Fibroblast of lung (primary cell): ENCODE data around the gene EMB. TPM values are rescaled to one million over a fixed set of nuclear protein-coding genes. Genes with fewer than 3 reads are reported as not detected.
"Not testable (repeated sequence)": the region's sequence is repeated elsewhere in the genome, so short reads cannot be mapped to it uniquely, and the experiment has no call there.

ENCODE experiments used
- DNase-seq, 2 donors: peaks; one replicate each; pipeline versions ENCODE4 v3.0.0 to v3.0.0-alpha.2; 2010; ENCODE audit warnings: low read depth in 2 of 2
- H2AFZ ChIP-seq: 2 replicates; pipeline ENCODE4 v1.5.1; 2012; ENCODE audit warnings: low read length, control low read depth, inconsistent platforms
- H3K27ac ChIP-seq: 2 replicates; pipeline ENCODE4 v1.5.1; 2011; ENCODE audit warnings: low read length, control low read depth; ENCODE audit not compliant: insufficient read depth
- H3K27me3 ChIP-seq: 2 replicates; pipeline ENCODE4 v1.5.1; 2011; ENCODE audit warnings: mild to moderate bottlenecking, low read length; ENCODE audit not compliant: control insufficient read depth, insufficient read depth
- H3K36me3 ChIP-seq: 2 replicates; pipeline ENCODE4 v1.5.1; 2011; ENCODE audit warnings: low read length; ENCODE audit not compliant: control insufficient read depth, insufficient read depth
- H3K4me1 ChIP-seq: 2 replicates; pipeline ENCODE4 v1.5.1; 2011; ENCODE audit warnings: low read length; ENCODE audit not compliant: control insufficient read depth, insufficient read depth; ENCODE audit errors: extremely low read depth
- H3K4me2 ChIP-seq: 2 replicates; pipeline ENCODE4 v1.5.1; 2011; ENCODE audit warnings: low read length, control low read depth; ENCODE audit not compliant: insufficient read depth; ENCODE audit errors: extremely low read depth
- H3K4me3 ChIP-seq, 4 experiments: fragments of 200-600 bp in 1 of 4; sonication (generic) in 1 of 4; replicated peaks in 1 of 4; 2 replicates each; pipeline ENCODE4 v1.5.1; 2011 to 2016; ENCODE audit warnings: low read length in 4 of 4, low read depth in 3 of 4, mild to moderate bottlenecking in 3 of 4, control low read depth in 2 of 4, inconsistent platforms in 1 of 4, mixed read lengths in 1 of 4; ENCODE audit not compliant: insufficient read depth in 1 of 4; ENCODE audit errors: control extremely low read depth in 1 of 4
- H3K79me2 ChIP-seq: 2 replicates; pipeline ENCODE4 v1.5.1; 2012; ENCODE audit warnings: mild to moderate bottlenecking, low read length, inconsistent platforms; ENCODE audit not compliant: control insufficient read depth, insufficient read depth
- H3K9ac ChIP-seq: 2 replicates; pipeline ENCODE4 v1.5.1; 2011; ENCODE audit warnings: mild to moderate bottlenecking, low read length, control low read depth; ENCODE audit not compliant: insufficient read depth
- H3K9me3 ChIP-seq: 2 replicates; pipeline ENCODE4 v1.5.1; 2012; ENCODE audit warnings: low read depth, low read length; ENCODE audit not compliant: control insufficient read depth, insufficient read depth
- H4K20me1 ChIP-seq: 2 replicates; pipeline ENCODE4 v1.5.1; 2011; ENCODE audit warnings: low read length; ENCODE audit not compliant: control insufficient read depth, insufficient read depth; ENCODE audit errors: extremely low read depth
- EZH2 ChIP-seq: IDR thresholded peaks from 2 replicates; pipeline ENCODE4 v1.5.1; 2012; ENCODE audit warnings: low read length, control low read depth, mild to moderate bottlenecking; ENCODE audit errors: missing control alignments
- polyA plus RNA-seq, 2 donors: library from polyadenylated mRNA; depleted of rRNA in 1 of 2; stranded (reverse) in 1 of 2; unstranded in 1 of 2; fragments of >200 nt; gene quantifications; 2 replicates each; pipeline ENCODE4 v1.2.1, GENCODE V29; 2011 to 2012; ENCODE audit warnings: missing spikeins in 1 of 2
- total RNA-seq: library from RNA; depleted of rRNA; stranded (reverse); fragments of >200 nt; gene quantifications from 2 replicates; pipeline ENCODE4 v1.2.1, GENCODE V29; 2014
- TF ChIP-seq, protein P1 (sequence below), 2 donors: IDR thresholded peaks in 1 of 2; conservative IDR thresholded peaks in 1 of 2; 1 replicate in 1 of 2; 2 replicates in 1 of 2; pipeline ENCODE4 v1.5.1; 2011 to 2012; ENCODE audit warnings: low read length in 2 of 2, control low read depth in 1 of 2, inconsistent platforms in 1 of 2, low read depth in 1 of 2, mild to moderate bottlenecking in 1 of 2

EMB gene
- total and polyA plus RNA-seq, 2 donors (not counting 1 experiment from before 2014, with no cell fraction given), result 5.5 to 11.6 TPM

- no peaks in the 10 kb centered on the region for H3K4me1 ChIP-seq
- no peaks in the 10 kb centered on the region for H3K36me3 ChIP-seq
- H3K9ac ChIP-seq, result no peak overlapping the region
- H4K20me1 ChIP-seq, result no peaks in the 10 kb centered on the region
- no peak for DNase-seq
- H3K27me3 ChIP-seq, result no peaks in the 10 kb centered on the region
- no peak overlapping the region for H3K27ac ChIP-seq
- H3K4me3 ChIP-seq, result no peak overlapping the region
- no peak overlapping the region for H2AFZ ChIP-seq
- no peaks in the 10 kb centered on the region for H3K9me3 ChIP-seq
- H3K79me2 ChIP-seq, result no peaks in the 10 kb centered on the region
- H3K4me2 ChIP-seq, result no peak overlapping the region
- TF ChIP-seq, protein P1, sequence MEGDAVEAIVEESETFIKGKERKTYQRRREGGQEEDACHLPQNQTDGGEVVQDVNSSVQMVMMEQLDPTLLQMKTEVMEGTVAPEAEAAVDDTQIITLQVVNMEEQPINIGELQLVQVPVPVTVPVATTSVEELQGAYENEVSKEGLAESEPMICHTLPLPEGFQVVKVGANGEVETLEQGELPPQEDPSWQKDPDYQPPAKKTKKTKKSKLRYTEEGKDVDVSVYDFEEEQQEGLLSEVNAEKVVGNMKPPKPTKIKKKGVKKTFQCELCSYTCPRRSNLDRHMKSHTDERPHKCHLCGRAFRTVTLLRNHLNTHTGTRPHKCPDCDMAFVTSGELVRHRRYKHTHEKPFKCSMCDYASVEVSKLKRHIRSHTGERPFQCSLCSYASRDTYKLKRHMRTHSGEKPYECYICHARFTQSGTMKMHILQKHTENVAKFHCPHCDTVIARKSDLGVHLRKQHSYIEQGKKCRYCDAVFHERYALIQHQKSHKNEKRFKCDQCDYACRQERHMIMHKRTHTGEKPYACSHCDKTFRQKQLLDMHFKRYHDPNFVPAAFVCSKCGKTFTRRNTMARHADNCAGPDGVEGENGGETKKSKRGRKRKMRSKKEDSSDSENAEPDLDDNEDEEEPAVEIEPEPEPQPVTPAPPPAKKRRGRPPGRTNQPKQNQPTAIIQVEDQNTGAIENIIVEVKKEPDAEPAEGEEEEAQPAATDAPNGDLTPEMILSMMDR (conservative IDR thresholded peaks at IDR 0.05 in 1 of 2, IDR thresholded peaks at IDR 0.05 in 1 of 2; ENCODE audit: low read depth in 1 of 2, low read length in 2 of 2), result no peak
- no peak for TF ChIP-seq EZH2
These were observed 22.0 kb upstream of the EMB start for GRCh38 chr5:50463047-50463446.

GRCh38 chr5:50462579-50462978 lies 21.5 kb upstream of the EMB start:
- H3K36me3 ChIP-seq, H3K27ac ChIP-seq, H2AFZ ChIP-seq, H3K4me2 ChIP-seq, DNase-seq, H3K4me3 ChIP-seq, H3K9ac ChIP-seq, H3K9me3 ChIP-seq, H3K27me3 ChIP-seq, H3K79me2 ChIP-seq, H3K4me1 ChIP-seq, H4K20me1 ChIP-seq: not testable (repeated sequence)

GRCh38 chr5:50458372-50458771 lies 17.3 kb upstream of the EMB start:
- not testable (repeated sequence) for H3K4me3 ChIP-seq, H2AFZ ChIP-seq, H3K4me1 ChIP-seq, H3K27ac ChIP-seq, H3K27me3 ChIP-seq, H4K20me1 ChIP-seq, H3K36me3 ChIP-seq, H3K79me2 ChIP-seq, H3K9me3 ChIP-seq, H3K9ac ChIP-seq, H3K4me2 ChIP-seq, DNase-seq

DNA sequence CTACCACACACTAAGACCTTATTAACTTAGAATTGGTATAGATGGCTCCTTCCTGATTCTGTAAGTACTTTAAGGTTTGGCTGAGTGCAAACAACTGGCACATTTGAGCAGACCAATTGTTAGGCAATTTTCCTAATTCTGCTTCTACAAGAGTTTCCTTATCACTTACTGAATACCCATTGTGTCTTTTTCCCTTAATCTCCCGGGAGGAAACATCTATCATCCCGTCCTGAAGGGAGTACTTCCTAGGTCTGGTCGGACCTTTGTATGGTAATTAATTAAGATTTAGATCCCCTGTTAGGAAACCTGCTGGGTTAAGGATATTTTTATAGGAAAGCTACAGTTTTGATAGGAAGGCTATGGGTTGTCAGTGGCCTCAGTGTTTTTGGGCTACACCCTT lies 8.2 kb upstream of the EMB start:
- H3K4me3 ChIP-seq, H2AFZ ChIP-seq, H3K27ac ChIP-seq, H3K4me1 ChIP-seq, H3K9me3 ChIP-seq, H3K4me2 ChIP-seq, H3K79me2 ChIP-seq, H4K20me1 ChIP-seq, H3K36me3 ChIP-seq, DNase-seq, H3K9ac ChIP-seq, H3K27me3 ChIP-seq: not testable (repeated sequence)
